Measurements from ENCODE around the gene GRM4.

- no peak for TF ChIP-seq POLR2AphosphoS5 (IDR thresholded peaks at IDR 0.05)
- no peak for TF ChIP-seq CTCF (IDR thresholded peaks at IDR 0.05 in 8 of 11, conservative IDR thresholded peaks at IDR 0.05 in 3 of 11)
- no peak for TF ChIP-seq POLR2A (IDR thresholded peaks at IDR 0.05)
Measured at GRCh38 chr6:34138191-34138590, 7.7 kb downstream of the GRM4 start.
